Measurements from ENCODE around the gene CTU1.

- TF ChIP-seq CTCF (IDR thresholded peaks at IDR 0.05; ENCODE audit: low read depth, low read length): no peak
- TF ChIP-seq MYC (IDR thresholded peaks at IDR 0.05; ENCODE audit: low read depth, low read length): no peak
- TF ChIP-seq POLR2A (IDR thresholded peaks at IDR 0.05; ENCODE audit: extremely low read depth, insufficient read length): no peak
Observed at GRCh38 chr19:51141181-51141580, 33.0 kb upstream of the CTU1 start.
